OCI-M1 (cell line): Measurements from ENCODE around the gene TRIM22.

ENCODE experiments used
- DNase-seq: peaks from one replicate; lab custom pipeline; 2025; lab: John Stamatoyannopoulos, UW

Gene TRIM22

DNA sequence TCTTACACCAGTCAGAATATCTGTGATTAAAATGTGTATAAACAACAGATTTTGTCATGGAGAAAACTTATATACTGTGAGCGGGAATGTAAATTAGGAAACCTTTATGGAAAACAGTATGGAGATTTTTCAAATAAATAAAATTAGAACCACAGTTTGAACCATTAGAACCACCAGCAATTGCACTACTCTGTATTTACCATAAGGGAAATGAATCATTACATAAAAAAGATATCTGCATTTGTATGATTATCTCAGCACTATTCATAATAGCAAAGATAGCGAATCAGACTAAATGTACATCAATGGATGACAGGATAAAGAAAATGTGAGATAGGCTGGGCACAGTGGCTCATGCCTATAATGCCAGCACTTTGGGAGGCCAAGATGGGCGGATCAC is 57.0 kb downstream of the TRIM22 start:
- no peak for DNase-seq

DNA sequence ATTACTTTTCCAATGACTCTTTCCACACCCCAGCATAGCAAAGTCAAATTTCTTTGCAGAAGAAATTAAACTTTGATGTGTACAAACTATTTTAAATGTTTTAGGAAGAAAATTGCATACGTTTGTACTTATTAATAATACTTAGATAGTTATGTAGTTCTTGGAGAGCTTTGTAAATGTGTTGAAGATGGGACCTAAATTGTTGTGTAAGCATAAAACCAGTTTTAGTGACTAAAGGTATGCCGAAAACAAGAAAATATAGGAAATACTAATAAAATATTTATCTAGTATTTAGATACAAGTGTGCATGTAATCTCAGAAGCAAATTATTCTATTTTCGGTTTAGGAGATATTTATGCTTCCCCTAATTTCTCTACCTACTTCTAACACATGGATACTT is 60.2 kb downstream of the TRIM22 start:
- DNase-seq, result no peak

DNA sequence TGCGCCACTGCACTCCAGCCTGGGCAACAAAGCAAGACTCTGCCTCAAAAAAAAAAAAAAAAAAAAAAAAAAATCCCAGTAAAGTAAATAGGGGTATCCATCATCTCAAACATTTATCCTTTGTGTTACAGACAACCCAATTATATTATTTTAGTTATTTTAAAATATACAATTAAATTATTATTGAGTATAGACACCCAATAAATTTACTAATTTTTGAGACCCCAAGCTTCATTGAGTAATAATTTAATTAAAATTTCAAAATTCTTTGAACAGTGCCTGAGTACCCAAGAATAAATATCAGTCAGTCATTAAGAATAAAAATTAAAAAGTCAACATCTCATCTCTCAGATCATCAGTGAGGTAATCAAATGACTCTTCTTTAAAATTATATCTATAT is 64.4 kb downstream of the TRIM22 start, which contains the start of gene OR52N4:
TSS of gene OR52N4 (plus strand) at position 301 of the 400 bp plus-strand sequence. CDS start 498 bp downstream, outside the sequence.
- DNase-seq, result no peak
